ENCODE measurements around the gene TMCO4. TPM values are rescaled to one million over a fixed set of nuclear protein-coding genes. Genes with fewer than 3 reads are reported as not detected.

Gene TMCO4
- total RNA-seq, 1 experiment from 2014 or later = 13.5 TPM

DNA sequence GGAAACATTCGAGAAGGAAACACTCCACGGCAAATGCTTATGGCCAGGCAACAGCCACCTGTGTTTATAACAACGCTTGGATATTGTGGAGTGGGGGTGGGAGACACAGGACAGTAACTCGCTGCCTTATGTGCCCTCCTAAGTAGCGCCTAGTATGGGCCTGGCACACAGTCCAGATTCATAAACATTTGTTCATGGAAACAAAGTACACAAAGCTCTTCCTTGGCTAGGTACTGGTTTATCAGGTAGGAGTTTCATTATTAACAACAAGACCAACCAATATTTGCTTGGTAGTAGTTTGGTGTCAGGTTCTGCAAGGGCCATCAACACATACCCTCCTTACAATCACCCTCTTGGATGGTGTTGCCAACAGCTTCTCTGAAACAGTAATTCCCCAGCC is 23.4 kb downstream of the TMCO4 start:
- Mint-ChIP-seq H3K9me3 (ENCODE audit: low read depth, unreplicated experiment) (no peaks in the 10 kb centered on the region), H3K27me3 (ENCODE audit: unreplicated experiment) (no peaks in the 10 kb centered on the region), H3K36me3 (ENCODE audit: insufficient read depth, unreplicated experiment) (no peaks in the 10 kb centered on the region), H3K4me1 (ENCODE audit: low read depth, unreplicated experiment) (no peaks in the 10 kb centered on the region), H3K27ac (ENCODE audit: unreplicated experiment) (no peak overlapping the region), H3K4me3 (ENCODE audit: low read depth, unreplicated experiment) (no peak overlapping the region)
- CTCF ChIA-PET = interaction anchor here (1.0 kb wide), 1 partner anchor 10 kb away, joined by 4 read pairs; no protein-coding TSS in a partner anchor
- DNase-seq = no peak
- TF ChIP-seq CTCF (IDR thresholded peaks at IDR 0.05; ENCODE audit: unreplicated experiment) = no peak
- BruUV-seq (replicated peaks) = no TSS peak
- intact Hi-C loops (cut with micrococcal nuclease; ENCODE audit: unreplicated experiment) = no loop called here

DNA sequence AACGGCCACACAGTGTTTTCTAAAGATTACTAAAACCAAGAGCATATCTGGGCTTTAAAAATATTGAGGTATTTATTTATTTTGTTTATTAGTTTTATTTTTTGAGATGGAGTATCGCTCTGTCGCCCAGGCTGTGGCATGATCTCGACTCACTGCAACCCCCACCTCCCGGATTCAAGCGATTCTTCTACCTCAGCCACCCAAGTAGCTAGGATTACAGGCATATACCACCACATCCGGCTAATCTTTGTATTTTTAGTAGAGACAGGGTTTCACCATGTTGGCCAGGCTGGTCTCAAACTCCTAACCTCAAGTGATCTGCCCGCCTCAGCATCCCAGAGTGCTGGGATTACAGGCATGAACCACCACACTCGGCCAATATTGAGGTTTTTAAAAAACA is 23.9 kb downstream of the TMCO4 start:
- no TSS peak for BruUV-seq (replicated peaks)
- CTCF ChIA-PET = interaction anchor here (1.0 kb wide), 1 partner anchor 10 kb away, joined by 4 read pairs; no protein-coding TSS in a partner anchor
- Mint-ChIP-seq H3K4me1 (ENCODE audit: low read depth, unreplicated experiment) (no peaks in the 10 kb centered on the region), H3K9me3 (ENCODE audit: low read depth, unreplicated experiment) (no peaks in the 10 kb centered on the region), H3K27me3 (ENCODE audit: unreplicated experiment) (no peaks in the 10 kb centered on the region), H3K27ac (ENCODE audit: unreplicated experiment) (no peak overlapping the region), H3K4me3 (ENCODE audit: low read depth, unreplicated experiment) (no peak overlapping the region), H3K36me3 (ENCODE audit: insufficient read depth, unreplicated experiment) (no peaks in the 10 kb centered on the region)
- no peak for TF ChIP-seq CTCF (IDR thresholded peaks at IDR 0.05; ENCODE audit: unreplicated experiment)
- DNase-seq = no peak
- intact Hi-C loops (cut with micrococcal nuclease; ENCODE audit: unreplicated experiment) = no loop called here

- Mint-ChIP-seq H3K9me3 (ENCODE audit: low read depth, unreplicated experiment) (no peaks in the 10 kb centered on the region), H3K27ac (ENCODE audit: unreplicated experiment) (no peak overlapping the region), H3K27me3 (ENCODE audit: unreplicated experiment) (no peaks in the 10 kb centered on the region), H3K36me3 (ENCODE audit: insufficient read depth, unreplicated experiment) (no peaks in the 10 kb centered on the region), H3K4me1 (ENCODE audit: low read depth, unreplicated experiment) (no peaks in the 10 kb centered on the region), H3K4me3 (ENCODE audit: low read depth, unreplicated experiment) (no peak overlapping the region)
- TF ChIP-seq CTCF (IDR thresholded peaks at IDR 0.05; ENCODE audit: unreplicated experiment) = no peak
- CTCF ChIA-PET = no interaction called here
- DNase-seq = no peak
- BruUV-seq (replicated peaks) = no TSS peak
- intact Hi-C loops (cut with micrococcal nuclease; ENCODE audit: unreplicated experiment) = no loop called here
Observed at GRCh38 chr1:19775317-19775716, 24.4 kb downstream of the TMCO4 start.

- Mint-ChIP-seq H3K9me3 (ENCODE audit: low read depth, unreplicated experiment) (no peaks in the 10 kb centered on the region), H3K27ac (ENCODE audit: unreplicated experiment) (no peak overlapping the region)
Observed at GRCh38 chr1:19774180-19774785, 25.4 kb downstream of the TMCO4 start.

More at GRCh38 chr1:19774180-19774785, 25.4 kb downstream of the TMCO4 start:
- Mint-ChIP-seq H3K27me3 (ENCODE audit: unreplicated experiment) (no peaks in the 10 kb centered on the region), H3K4me3 (ENCODE audit: low read depth, unreplicated experiment) (no peak overlapping the region), H3K36me3 (ENCODE audit: insufficient read depth, unreplicated experiment) (no peaks in the 10 kb centered on the region), H3K4me1 (ENCODE audit: low read depth, unreplicated experiment) (no peaks in the 10 kb centered on the region)
- intact Hi-C loops (cut with micrococcal nuclease; ENCODE audit: unreplicated experiment) = no loop called here
- no peak for DNase-seq
- no TSS peak for BruUV-seq (replicated peaks)
- CTCF ChIA-PET = no interaction called here
- no peak for TF ChIP-seq CTCF (IDR thresholded peaks at IDR 0.05; ENCODE audit: unreplicated experiment)
